WTC11 (cell line): ENCODE data around the gene CDA. TPM values are rescaled to one million over a fixed set of nuclear protein-coding genes. Genes with fewer than 3 reads are reported as not detected.

Source experiments
- ATAC-seq: fragments of 200-7000 bp; cut with Tn5 transposase; 2 replicates; pipeline ENCODE4 v1.10.0; 2021; ENCODE audit warnings: mild to moderate bottlenecking, moderate library complexity
- CTCF ChIA-PET: fragments of 300-600 bp; sonication (Branson Sonifier 250); formaldehyde crosslinking; loops from one replicate; lab custom pipeline; 2021; ENCODE audit warnings: antibody characterized with exemption; lab: Charles Lee
- POLR2A ChIA-PET: fragments of 350-600 bp; sonication (Branson Sonifier 250); formaldehyde crosslinking; loops from one replicate; lab custom pipeline; 2021; ENCODE audit warnings: antibody characterized with exemption; lab: Charles Lee
- DNase-seq: peaks from one replicate; pipeline ENCODE4 v3.0.0; 2021; ENCODE audit warnings: low spot score
- H3K27ac Mint-ChIP-seq: 2 replicates; pipeline ENCODE4 v1.8.0; 2021; ENCODE audit warnings: mixed read lengths
- H3K27me3 Mint-ChIP-seq: 2 replicates; pipeline ENCODE4 v1.8.0; 2021; ENCODE audit warnings: low read depth, mild to moderate bottlenecking, moderate library complexity, mixed read lengths
- H3K36me3 Mint-ChIP-seq: 2 replicates; pipeline ENCODE4 v1.8.0; 2021; ENCODE audit warnings: mixed read lengths
- H3K4me1 Mint-ChIP-seq: 2 replicates; pipeline ENCODE4 v1.8.0; 2022; ENCODE audit warnings: mixed read lengths
- H3K4me3 Mint-ChIP-seq: 2 replicates; pipeline ENCODE4 v1.8.0; 2021; ENCODE audit warnings: mild to moderate bottlenecking, moderate library complexity, mixed read lengths
- H3K9me3 Mint-ChIP-seq: 2 replicates; pipeline ENCODE4 v1.8.0; 2021; ENCODE audit warnings: mixed read lengths
- ATF6 ChIP-seq: sonication (generic); formaldehyde crosslinking; IDR thresholded peaks from 2 replicates; pipeline ENCODE4 v1.8.1; 2023; ENCODE audit warnings: mild to moderate bottlenecking, missing genetic modification reagents
- ESRRA ChIP-seq: sonication (generic); formaldehyde crosslinking; IDR thresholded peaks from 2 replicates; pipeline ENCODE4 v1.8.1; 2022; ENCODE audit warnings: mild to moderate bottlenecking, missing genetic modification reagents, borderline replicate concordance
- FOXP1 ChIP-seq: sonication (generic); formaldehyde crosslinking; IDR thresholded peaks from 2 replicates; pipeline ENCODE4 v1.8.0; 2022; ENCODE audit warnings: missing genetic modification reagents, mild to moderate bottlenecking, moderate library complexity, borderline replicate concordance
- GTF2I ChIP-seq: fragments of 250-450 bp; sonication (Bioruptor Pico); conservative IDR thresholded peaks from 2 replicates; pipeline ENCODE4 v1.4.0; 2021; ENCODE audit warnings: mild to moderate bottlenecking
- HMGXB4 ChIP-seq: sonication (generic); formaldehyde crosslinking; IDR thresholded peaks from 2 replicates; pipeline ENCODE4 v1.8.1; 2023; ENCODE audit warnings: mild to moderate bottlenecking, moderate library complexity, missing genetic modification reagents
- MYBL2 ChIP-seq: sonication (generic); formaldehyde crosslinking; IDR thresholded peaks from 2 replicates; pipeline ENCODE4 v1.8.1; 2023; ENCODE audit warnings: mild to moderate bottlenecking, moderate library complexity, missing genetic modification reagents
- NFYB ChIP-seq: sonication (generic); formaldehyde crosslinking; conservative IDR thresholded peaks from 2 replicates; pipeline ENCODE4 v1.8.0; 2022; ENCODE audit warnings: low read depth, missing genetic modification reagents
- NR1H2 ChIP-seq: sonication (generic); formaldehyde crosslinking; IDR thresholded peaks from 2 replicates; pipeline ENCODE4 v1.9.0; 2021; ENCODE audit warnings: mild to moderate bottlenecking, moderate library complexity, missing genetic modification reagents
- OVOL2 ChIP-seq: fragments of 250-450 bp; sonication (Bioruptor Pico); IDR thresholded peaks from 2 replicates; pipeline ENCODE4 v1.9.0; 2021; ENCODE audit warnings: mild to moderate bottlenecking, borderline replicate concordance
- PRRX2 ChIP-seq: fragments of 250-450 bp; sonication (Bioruptor Pico); IDR thresholded peaks from 2 replicates; pipeline ENCODE4 v1.8.0; 2021; ENCODE audit warnings: mild to moderate bottlenecking
- SP1 ChIP-seq: sonication (generic); formaldehyde crosslinking; conservative IDR thresholded peaks from 2 replicates; pipeline ENCODE4 v1.8.1; 2022; ENCODE audit warnings: missing genetic modification reagents
- ZMAT4 ChIP-seq: fragments of 250-450 bp; sonication (Bioruptor Pico); IDR thresholded peaks from 2 replicates; pipeline ENCODE4 v1.9.0; 2021; ENCODE audit warnings: mild to moderate bottlenecking
- ZNF317 ChIP-seq: sonication (generic); formaldehyde crosslinking; IDR thresholded peaks from 2 replicates; pipeline ENCODE4 v1.8.1; 2023; ENCODE audit warnings: low read depth, mild to moderate bottlenecking, moderate library complexity, missing genetic modification reagents, borderline replicate concordance
- ZNF532 ChIP-seq: fragments of 250-450 bp; sonication (Bioruptor Pico); IDR thresholded peaks from 2 replicates; pipeline ENCODE4 v1.9.0; 2021; ENCODE audit warnings: mild to moderate bottlenecking, borderline replicate concordance
- total RNA-seq: library from RNA; stranded (reverse); gene quantifications from 3 replicates; pipeline ENCODE4 v1.2.3, GENCODE V29; 2021

The CDA gene
- total RNA-seq, 1 experiment from 2014 or later: 12.5 TPM

GRCh38 chr1:20657024-20657423 is 68.1 kb downstream of the CDA start:
- Mint-ChIP-seq H3K4me3 (no peak overlapping the region), H3K9me3 (no peaks in the 10 kb centered on the region), H3K36me3 (peaks cover 60% of the 10 kb centered on the region), H3K4me1 (peaks cover 14% of the 10 kb centered on the region), H3K27me3 (no peaks in the 10 kb centered on the region), H3K27ac (no peak overlapping the region)
- ChIA-PET POLR2A (no interaction called here), CTCF (no interaction called here)
- TF ChIP-seq NFYB: no peak
- TF ChIP-seq FOXP1 (CRISPR knock-in tag): no peak
- no peak for TF ChIP-seq ATF6 (CRISPR knock-in tag)
- no peak for TF ChIP-seq SP1 (CRISPR knock-in tag)
- no peak for TF ChIP-seq GTF2I
- no peak for TF ChIP-seq PRRX2 (CRISPR knock-in tag)
- TF ChIP-seq NR1H2 (CRISPR knock-in tag): no peak
- TF ChIP-seq HMGXB4 (CRISPR knock-in tag): no peak
- TF ChIP-seq MYBL2: no peak
- DNase-seq: no peak
- ATAC-seq: no peak

- peaks cover 22% of the 10 kb centered on the region for H3K4me1 Mint-ChIP-seq
- ATAC-seq (no peak), DNase-seq (no peak)
- TF ChIP-seq OVOL2: no peak
- TF ChIP-seq NR1H2 (CRISPR knock-in tag): no peak
- no peak for TF ChIP-seq ZMAT4 (CRISPR knock-in tag)
- TF ChIP-seq PRRX2 (CRISPR knock-in tag): no peak
- no peak for TF ChIP-seq ZNF317 (CRISPR knock-in tag)
- no peak for TF ChIP-seq ZNF532 (CRISPR knock-in tag)
- TF ChIP-seq ESRRA: no peak
- H3K4me3 Mint-ChIP-seq: no peak overlapping the region
- ChIA-PET POLR2A (interaction anchor here (0.8 kb wide), 1 partner anchor 54 kb away, joined by 5 read pairs; no protein-coding TSS in a partner anchor), CTCF (no interaction called here)
- H3K9me3 Mint-ChIP-seq: no peaks in the 10 kb centered on the region
- no peaks in the 10 kb centered on the region for H3K27me3 Mint-ChIP-seq
- no peak overlapping the region for H3K27ac Mint-ChIP-seq
- peaks cover 47% of the 10 kb centered on the region for H3K36me3 Mint-ChIP-seq
Measured at GRCh38 chr1:20658166-20658915, 69.4 kb downstream of the CDA start.
